KOPT-K1 (cell line): ENCODE results near the gene ENTR1.
"Not testable (repeated sequence)": the region's sequence is repeated elsewhere in the genome, so short reads cannot be mapped to it uniquely, and the experiment has no call there.

Experiments
- H3K27ac ChIP-seq: fragments of 200-600 bp; sonication (generic); 2 replicates; pipeline ENCODE4 v1.5.1; 2016; ENCODE audit warnings: antibody characterized with exemption, mild to moderate bottlenecking, low read depth, low read length; ENCODE audit not compliant: poor library complexity, severe bottlenecking
- H3K36me3 ChIP-seq: fragments of 200-600 bp; sonication (generic); 2 replicates; pipeline ENCODE4 v1.5.1; 2017; ENCODE audit warnings: antibody characterized with exemption, mild to moderate bottlenecking, low read length, moderate library complexity; ENCODE audit not compliant: insufficient read depth
- H3K9me3 ChIP-seq: fragments of 200-600 bp; sonication (generic); 2 replicates; pipeline ENCODE4 v1.5.1; 2017; ENCODE audit warnings: antibody characterized with exemption, low read length, mild to moderate bottlenecking; ENCODE audit not compliant: insufficient read depth, poor library complexity, severe bottlenecking

ENTR1 gene

DNA sequence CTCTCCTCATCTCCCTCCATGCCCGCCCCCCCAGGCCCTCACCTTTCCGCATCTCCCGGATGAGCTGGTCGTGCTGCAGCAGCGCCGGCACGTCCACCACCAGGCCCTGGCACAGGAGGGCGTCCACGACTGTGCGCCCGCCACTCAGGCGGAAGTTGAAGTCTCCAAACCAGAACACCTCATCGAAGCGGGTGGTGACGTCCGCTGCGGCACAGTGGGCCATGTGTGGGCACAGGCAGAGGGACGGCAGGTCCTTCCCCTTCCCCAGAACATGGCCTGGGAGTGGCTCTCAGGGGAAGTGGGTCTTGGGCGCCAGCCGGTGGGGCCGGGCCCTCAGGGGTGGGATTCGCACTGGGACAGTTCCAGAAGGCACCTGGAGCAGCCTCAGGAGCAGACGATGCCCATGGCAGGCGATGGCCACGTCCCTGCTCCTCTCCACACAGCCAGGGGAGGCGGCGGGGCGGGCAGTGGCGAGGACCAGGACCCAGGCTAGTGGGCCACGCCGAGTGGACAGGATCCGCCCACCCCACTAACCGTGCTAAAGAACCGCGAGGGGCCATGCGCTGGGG lies 21.5 kb upstream of the ENTR1 start:
- Histone ChIP-seq H3K9me3 (no peaks in the 10 kb centered on the region), H3K36me3 (peaks cover 39% of the 10 kb centered on the region), H3K27ac (no peak overlapping the region)

DNA sequence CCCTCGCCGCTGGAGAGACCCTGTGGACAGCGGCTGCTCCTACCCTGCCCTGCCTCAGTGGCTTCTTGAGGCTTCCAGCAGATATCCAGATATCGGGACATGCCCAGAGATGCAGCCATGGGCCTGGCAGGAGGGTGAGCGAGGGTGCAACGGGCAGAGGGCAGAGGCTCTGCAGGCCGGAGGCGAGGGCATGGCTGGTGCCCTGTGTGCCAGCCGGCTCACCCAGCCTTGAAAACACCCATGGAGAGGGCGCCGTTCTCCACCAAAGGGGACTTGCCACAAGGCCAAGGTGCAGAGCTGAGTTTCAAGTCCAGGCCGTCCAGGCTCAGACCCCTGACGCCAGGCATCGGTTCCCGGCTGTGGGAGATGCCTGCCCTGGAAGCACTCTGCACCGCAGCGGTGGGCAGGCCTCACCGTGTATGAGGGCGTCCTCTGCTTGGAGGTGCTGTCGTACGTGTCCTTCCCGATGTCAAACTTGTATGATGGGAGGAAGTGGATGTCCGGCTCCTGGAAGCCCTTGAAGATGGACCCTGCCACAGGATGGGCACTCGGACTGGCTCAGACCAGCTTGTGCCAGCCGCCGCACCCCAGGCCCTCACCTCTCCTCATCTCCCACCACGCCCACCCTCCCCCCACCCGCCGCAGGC lies 20.3 kb upstream of the ENTR1 start:
- Histone ChIP-seq H3K36me3 (peaks cover 35% of the 10 kb centered on the region), H3K9me3 (no peaks in the 10 kb centered on the region), H3K27ac (no peak overlapping the region)

DNA sequence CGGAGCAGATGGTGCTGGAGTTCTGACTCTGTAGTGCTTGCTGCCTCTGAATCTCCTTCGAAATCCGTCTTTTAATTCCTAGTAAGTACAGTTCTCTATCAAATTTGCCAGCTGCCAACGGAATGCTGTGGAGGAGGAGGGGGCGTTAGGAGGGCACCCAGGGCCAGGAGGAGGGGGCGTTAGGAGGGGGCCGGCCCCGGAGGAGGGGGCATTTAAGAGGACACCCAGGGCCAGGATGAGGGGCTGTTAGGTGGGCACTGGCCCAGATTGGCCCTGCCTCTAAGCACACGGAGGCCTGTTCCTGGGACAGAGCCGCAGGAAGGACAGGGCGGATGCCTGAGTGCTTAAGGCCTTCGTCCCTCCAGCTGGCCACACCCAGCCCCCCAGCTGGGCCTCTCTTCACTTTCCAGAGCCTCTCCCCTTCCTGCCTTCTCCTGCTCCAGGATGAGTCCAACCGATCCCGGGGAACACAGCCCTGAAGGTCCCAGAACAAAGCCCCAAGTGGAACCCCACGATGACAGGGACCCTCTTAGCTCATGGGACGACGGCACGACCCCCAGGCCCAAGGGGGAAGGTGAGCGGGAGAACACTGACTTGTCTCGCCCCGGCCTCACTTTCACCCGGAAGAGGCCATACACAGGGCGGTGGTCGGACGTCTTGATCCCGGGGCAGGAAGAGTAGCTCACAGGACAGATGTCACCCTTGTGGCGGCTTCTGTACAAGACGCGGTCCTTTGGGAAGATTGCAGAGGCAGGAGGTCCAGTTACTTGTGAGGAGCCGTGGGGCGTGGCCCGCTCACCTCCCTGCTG lies 19.5 kb upstream of the ENTR1 start:
- Histone ChIP-seq H3K9me3 (no peaks in the 10 kb centered on the region), H3K36me3 (peaks cover 42% of the 10 kb centered on the region), H3K27ac (no peak overlapping the region)

DNA sequence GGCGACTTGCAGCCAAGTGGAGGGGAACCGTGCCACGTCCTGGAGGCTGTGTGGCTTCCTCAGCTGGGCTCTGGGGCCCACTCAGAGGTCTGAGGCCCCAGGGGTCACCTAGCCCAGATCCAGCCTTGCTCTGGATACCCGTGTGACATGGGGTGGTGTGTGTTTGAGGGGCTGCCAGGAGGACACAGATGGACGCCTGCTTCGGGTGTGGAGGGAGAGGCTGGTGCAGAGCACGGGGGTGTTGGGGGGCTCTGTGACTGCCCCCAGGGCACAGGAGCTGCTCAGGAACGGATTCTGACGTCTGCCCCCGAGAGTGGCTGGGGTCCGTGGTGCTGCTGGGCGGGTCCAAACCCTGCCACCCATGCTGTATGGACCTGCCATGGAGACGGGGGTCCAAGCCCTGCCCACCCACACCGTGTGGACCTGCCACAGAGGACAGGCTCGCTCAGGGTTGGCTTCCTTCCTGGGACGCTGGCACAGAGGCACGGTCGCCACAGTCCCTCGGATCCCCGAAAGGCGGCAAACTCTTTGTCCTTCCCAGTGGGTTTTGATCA lies 18.7 kb upstream of the ENTR1 start:
- H3K9me3 ChIP-seq, result no peaks in the 10 kb centered on the region
- H3K36me3 ChIP-seq, result peaks cover 50% of the 10 kb centered on the region
- no peak overlapping the region for H3K27ac ChIP-seq

DNA sequence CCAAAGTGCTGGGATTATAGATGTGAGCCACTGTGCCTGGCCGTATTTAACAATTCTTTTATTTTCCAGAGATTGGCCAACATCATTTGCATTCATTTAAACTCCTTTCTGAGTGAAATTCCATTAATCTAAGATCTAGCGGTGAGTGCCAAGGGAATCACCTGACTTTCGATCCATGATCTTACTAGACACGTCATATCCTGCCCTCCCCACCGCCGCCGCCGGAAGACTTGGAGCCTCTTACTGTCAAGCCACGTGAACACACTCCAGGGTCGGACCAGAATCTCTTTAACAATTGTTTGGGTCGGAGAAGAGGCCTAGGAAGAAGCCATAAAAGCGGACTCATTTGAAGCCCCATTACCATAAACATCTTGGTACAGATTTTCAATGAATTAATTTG lies 16.4 kb upstream of the ENTR1 start:
- Histone ChIP-seq H3K27ac (no peak overlapping the region), H3K36me3 (peaks cover 63% of the 10 kb centered on the region)

DNA sequence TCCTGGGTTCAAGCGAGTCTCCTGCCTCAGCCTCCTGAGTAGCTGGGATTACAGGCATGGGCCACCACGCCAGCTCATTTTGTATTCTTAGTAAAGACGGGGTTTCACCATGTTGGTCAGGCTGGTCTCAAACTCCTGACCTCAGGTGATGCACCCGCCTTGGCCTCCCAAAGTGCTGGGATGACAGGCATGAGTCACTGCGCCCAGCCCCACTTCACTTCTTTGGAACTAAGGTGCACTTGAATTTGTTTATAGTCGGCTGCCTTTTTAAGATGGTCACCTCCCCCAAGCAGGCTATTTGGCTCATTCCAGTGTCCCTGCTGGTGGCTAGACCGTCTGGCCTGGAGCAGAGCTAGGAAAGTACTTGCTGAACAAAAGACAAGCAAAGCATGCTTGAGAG lies 15.0 kb upstream of the ENTR1 start:
- H3K36me3 ChIP-seq, result peaks cover 69% of the 10 kb centered on the region
- H3K9me3 ChIP-seq, H3K27ac ChIP-seq: not testable (repeated sequence)

More for the DNA sequence above, 16.4 kb upstream of the ENTR1 start:
- no peaks in the 10 kb centered on the region for H3K9me3 ChIP-seq

DNA sequence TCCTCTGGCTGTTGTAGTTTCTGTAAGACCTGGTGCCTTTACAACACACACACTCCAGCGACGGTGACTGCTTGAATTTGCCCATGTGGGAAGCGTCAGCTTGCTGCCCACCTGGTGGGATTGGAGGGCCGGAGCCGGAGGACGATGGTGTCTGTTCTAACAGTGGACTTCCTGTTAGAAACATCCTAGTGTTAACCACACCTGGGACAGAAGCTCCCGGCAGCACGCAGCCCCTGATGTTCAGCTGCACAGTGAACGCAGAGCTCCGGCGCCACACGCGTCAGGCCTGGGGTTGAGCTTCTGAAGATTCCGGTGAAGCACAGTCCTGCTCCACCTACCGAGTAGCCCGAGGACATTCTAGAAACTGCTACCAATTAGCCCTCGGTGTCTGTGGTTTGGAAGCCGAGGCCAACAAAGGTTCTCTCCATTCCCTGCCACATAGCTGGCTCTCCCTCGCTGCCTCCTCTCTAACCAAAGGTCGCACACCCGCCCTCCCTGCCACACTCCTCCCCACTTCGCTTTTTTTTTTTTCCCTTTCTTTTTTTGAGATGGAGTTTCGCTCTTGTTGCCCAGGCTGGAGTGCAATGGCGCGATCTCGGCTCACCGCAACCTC lies 14.4 kb upstream of the ENTR1 start:
- Histone ChIP-seq H3K27ac (no peak overlapping the region), H3K36me3 (peaks cover 69% of the 10 kb centered on the region), H3K9me3 (no peaks in the 10 kb centered on the region)

DNA sequence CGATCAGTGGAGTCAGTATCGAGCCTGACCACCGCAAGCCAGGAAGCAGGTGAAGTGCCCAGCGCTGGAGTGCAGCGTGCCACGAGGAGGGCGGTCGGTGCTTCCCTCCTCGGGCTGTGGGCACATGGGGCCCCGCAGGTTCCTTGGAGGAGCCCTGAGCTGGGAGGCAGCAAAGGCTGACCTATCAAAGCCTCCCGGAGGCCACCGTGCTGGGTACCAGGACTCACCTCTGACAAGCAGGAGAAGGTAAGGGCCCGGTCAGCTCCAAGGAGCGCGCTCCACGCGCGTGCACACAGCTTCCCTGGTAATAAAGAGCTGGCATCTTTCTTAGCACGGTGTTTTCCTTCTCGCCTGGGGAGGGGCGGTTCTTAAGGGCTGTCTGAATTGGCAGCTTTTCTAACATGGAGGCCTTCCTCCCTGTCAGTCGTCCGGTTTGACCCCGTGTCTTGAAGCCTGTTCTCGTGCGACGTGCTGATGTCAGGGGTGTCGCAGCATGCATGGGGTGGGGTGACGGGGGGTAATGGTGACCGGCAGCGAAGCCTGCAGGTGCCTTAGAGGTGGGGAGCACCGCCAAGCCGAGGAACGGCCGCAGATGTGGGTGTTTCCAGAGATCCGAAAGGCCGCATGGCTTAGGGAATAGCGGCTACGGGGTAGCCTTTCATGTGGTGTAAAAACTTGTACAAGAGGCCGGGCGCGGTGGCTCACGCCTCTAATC lies 13.2 kb upstream of the ENTR1 start:
- no peak overlapping the region for H3K27ac ChIP-seq
- H3K36me3 ChIP-seq, result peaks cover 68% of the 10 kb centered on the region
- no peaks in the 10 kb centered on the region for H3K9me3 ChIP-seq

DNA sequence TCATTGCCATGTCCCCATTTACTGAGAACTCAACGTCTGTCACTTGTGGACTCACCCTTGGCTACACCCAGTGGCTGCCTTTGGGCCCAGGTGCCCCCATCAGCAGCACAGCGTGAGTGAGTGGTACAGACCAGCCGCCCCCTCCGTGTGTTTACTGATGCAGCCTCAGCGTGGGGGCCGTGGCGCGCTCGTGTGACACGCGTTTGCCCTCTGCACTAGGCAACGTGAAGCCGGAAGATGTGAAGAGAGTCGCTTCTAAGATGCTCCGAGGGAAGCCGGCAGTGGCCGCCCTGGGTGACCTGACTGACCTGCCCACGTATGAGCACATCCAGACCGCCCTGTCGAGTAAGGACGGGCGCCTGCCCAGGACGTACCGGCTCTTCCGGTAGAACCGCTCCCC lies 12.5 kb upstream of the ENTR1 start:
- no peaks in the 10 kb centered on the region for H3K9me3 ChIP-seq
- H3K27ac ChIP-seq, result no peak overlapping the region
- H3K36me3 ChIP-seq, result peaks cover 75% of the 10 kb centered on the region

DNA sequence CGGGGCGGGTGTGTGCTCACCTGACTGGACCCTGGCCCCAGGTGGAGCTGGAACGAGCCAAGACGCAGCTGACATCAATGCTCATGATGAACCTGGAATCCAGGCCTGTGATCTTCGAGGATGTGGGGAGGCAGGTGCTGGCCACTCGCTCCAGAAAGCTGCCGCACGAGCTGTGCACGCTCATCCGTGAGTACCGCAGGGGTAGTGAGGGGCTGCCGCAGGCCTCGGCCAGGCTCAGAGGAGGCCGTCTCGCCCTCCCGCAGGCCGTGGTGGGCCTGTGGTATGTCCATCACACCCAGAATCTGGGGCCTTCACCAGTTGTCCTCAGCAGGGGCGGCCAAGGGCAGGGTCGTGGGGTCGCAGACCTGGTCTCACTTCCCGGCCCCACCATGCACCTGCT lies 11.4 kb upstream of the ENTR1 start:
- Histone ChIP-seq H3K36me3 (peaks cover 85% of the 10 kb centered on the region), H3K9me3 (no peaks in the 10 kb centered on the region), H3K27ac (no peak overlapping the region)

DNA sequence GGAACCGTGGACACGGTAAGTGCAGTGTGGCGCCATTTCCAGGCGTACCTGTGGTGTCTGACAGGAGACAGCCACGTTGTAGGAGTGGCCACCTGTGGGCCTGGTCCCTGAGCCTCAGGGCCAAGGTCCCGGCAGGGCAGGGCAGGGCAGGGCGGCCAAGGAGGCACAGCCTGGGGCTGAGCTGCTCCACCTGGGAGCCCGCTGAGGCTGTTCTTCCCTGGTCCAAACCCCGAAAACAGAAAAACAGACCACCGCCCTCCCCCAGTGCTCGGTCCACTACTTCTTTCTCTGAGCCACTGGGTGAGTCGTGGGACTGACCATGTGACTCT lies 8.6 kb upstream of the ENTR1 start:
- Histone ChIP-seq H3K27ac (no peak overlapping the region), H3K36me3 (peaks cover 95% of the 10 kb centered on the region), H3K9me3 (no peaks in the 10 kb centered on the region)

DNA sequence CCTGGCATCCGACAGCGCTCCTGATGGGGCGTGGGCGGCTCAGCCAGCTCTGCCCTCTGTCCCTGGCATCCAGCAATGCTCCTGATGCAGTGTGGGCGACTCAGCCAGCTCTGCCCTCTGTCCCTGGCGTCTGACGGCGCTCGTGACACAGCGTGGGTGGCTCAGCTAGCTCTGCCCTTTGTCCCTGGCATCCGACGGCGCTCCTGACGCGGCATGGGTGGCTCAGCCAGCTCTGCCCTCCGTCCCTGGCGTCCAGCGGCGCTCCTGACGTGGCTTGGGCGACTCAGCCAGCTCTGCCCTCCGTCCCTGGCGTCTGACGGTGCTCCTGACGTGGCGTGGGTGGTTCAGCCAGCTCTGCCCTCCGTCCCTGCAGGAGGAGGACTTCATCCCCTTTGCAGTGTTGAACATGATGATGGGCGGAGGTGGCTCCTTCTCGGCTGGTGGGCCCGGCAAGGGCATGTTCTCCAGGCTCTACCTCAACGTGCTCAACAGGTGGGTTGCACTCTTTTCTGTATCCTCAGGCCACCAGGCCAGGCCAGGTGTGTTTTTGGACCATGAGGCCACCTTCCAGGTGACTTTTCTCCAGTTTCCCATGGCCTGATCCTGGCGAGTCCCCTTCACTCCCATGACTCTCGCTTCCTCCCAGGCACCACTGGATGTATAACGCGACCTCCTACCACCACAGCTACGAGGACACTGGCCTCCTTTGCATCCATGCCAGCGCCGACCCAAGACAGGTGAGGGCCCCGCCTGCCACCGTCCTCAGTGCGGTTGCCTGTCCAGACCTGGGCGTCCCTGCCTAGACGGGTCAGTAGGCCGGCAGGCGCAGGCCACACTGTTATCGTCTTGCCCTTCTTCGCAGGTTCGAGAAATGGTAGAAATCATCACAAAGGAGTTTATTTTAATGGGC lies 8.0 kb upstream of the ENTR1 start:
- Histone ChIP-seq H3K9me3 (no peaks in the 10 kb centered on the region), H3K36me3 (peaks cover 95% of the 10 kb centered on the region), H3K27ac (no peak overlapping the region)

DNA sequence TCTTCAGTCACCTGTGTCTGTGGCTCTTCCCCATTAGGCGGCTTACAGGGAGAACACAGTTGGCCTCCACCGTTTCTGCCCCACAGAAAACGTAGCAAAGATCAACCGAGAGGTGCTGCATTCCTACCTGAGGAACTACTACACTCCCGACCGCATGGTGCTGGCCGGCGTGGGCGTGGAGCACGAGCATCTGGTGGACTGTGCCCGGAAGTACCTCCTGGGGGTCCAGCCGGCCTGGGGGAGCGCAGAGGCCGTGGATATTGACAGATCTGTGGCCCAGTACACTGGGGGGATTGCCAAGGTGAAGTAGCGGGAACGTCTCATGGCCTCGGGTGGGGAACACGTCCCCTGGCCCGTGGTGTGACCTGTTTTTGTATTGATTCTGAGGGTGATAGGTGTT lies 6.5 kb upstream of the ENTR1 start:
- no peaks in the 10 kb centered on the region for H3K9me3 ChIP-seq
- H3K36me3 ChIP-seq, result peaks cover 93% of the 10 kb centered on the region
- H3K27ac ChIP-seq, result no peak overlapping the region

DNA sequence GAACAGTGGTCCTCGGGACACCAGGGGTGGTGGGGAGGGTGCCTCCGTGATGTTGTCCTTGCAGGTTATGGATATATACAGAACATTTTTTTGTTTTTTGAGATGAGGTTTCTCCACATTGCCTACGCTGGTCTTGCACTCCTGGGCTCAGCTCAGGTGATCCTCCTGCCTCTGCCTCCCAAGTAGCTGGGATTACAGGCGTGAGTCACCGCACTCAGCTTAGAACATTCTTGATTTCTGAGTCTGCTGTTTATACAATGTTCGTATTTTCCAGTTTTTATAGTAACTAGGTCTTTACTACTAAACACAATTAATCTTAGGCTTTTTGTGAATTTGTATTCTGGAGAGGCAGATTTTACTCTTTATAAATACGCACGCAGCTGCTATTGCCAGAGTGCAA lies 6.0 kb upstream of the ENTR1 start:
- Histone ChIP-seq H3K9me3 (no peaks in the 10 kb centered on the region), H3K36me3 (peaks cover 91% of the 10 kb centered on the region), H3K27ac (no peak overlapping the region)
